ENCODE measurements around the gene PDHA1.

DNA sequence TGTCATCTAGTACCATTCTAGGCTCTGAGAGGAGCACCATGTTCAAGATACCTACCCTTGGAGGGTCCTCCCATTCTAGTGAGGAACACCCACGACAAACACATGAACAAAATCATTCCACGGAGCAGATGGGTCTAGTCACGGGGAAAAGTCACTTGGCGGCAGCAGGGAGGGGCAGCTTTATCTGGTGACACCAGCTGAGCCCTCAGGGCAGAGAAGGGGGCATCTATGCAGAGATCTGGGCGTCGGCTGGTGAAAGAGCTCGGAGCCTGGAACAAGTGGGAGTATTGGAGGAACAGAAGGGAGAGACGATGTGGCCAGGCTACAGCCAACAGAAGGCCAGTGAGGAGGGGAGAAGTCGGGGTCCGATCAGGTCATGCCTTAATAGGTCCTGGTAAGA is 11.9 kb upstream of the PDHA1 start:
- no peak for TF ChIP-seq EZH2 (IDR thresholded peaks at IDR 0.05)
- TF ChIP-seq POLR2AphosphoS5 (IDR thresholded peaks at IDR 0.05; ENCODE audit: borderline replicate concordance, low read depth, low read length), result no peak
